ENCODE data around the gene NEURL1.

The NEURL1 gene

DNA sequence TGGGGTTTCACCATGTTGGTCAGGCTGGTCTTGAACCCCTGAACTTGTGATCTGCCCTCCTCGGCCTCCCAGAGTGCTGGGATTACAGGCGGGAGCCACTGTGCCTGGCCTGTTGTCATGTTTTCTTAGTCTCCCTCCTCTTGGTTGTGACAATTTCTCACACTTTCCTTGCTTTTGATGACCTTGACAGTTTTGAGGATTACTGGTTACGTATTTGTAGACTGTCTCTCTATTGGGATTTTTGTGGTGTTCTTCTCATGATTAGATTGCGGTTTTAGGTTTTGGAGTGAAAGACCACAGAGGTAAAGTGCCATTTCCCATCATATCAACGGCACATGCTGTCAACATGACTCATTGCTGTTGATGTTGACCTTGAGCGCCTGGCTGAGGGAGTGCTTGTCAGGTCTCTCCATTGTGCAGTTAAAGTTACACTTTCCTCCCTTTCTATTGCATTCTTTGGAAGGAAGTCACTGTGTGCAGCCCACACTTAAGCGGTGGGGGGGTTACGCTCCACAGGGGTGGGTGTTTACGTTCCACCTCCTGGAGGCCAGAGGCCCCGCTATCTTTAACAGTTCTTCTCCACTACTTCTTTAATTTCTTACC, 10.8 kb downstream of the NEURL1 start:
- TF ChIP-seq, protein P1, sequence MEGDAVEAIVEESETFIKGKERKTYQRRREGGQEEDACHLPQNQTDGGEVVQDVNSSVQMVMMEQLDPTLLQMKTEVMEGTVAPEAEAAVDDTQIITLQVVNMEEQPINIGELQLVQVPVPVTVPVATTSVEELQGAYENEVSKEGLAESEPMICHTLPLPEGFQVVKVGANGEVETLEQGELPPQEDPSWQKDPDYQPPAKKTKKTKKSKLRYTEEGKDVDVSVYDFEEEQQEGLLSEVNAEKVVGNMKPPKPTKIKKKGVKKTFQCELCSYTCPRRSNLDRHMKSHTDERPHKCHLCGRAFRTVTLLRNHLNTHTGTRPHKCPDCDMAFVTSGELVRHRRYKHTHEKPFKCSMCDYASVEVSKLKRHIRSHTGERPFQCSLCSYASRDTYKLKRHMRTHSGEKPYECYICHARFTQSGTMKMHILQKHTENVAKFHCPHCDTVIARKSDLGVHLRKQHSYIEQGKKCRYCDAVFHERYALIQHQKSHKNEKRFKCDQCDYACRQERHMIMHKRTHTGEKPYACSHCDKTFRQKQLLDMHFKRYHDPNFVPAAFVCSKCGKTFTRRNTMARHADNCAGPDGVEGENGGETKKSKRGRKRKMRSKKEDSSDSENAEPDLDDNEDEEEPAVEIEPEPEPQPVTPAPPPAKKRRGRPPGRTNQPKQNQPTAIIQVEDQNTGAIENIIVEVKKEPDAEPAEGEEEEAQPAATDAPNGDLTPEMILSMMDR (IDR thresholded peaks at IDR 0.05; ENCODE audit: insufficient read depth, low read length, poor library complexity, severe bottlenecking): no peak
- Histone ChIP-seq H3K36me3 (ENCODE audit: control insufficient read depth, insufficient read depth, low read length) (no peaks in the 10 kb centered on the region), H3K4me3 (replicated peaks; ENCODE audit: low read depth, low read length) (no peak overlapping the region), H3K27me3 (replicated peaks; ENCODE audit: control insufficient read depth, insufficient read depth, low read length) (peaks cover 1% of the 10 kb centered on the region; the same call in 1 of the 2 replicates)
- no peak for DNase-seq (ENCODE audit: extremely low read depth, insufficient read length)

- Histone ChIP-seq H3K36me3 (ENCODE audit: control insufficient read depth, insufficient read depth, low read length) (no peaks in the 10 kb centered on the region), H3K4me3 (replicated peaks; ENCODE audit: low read depth, low read length) (no peak overlapping the region), H3K27me3 (replicated peaks; ENCODE audit: control insufficient read depth, insufficient read depth, low read length) (peaks cover 1% of the 10 kb centered on the region; the same call in 1 of the 2 replicates)
- no peak for DNase-seq (ENCODE audit: extremely low read depth, insufficient read length)
- TF ChIP-seq, protein P1 (IDR thresholded peaks at IDR 0.05; ENCODE audit: insufficient read depth, low read length, poor library complexity, severe bottlenecking): no peak
Observed at GRCh38 chr10:103506061-103506460, 12.6 kb downstream of the NEURL1 start.

DNA sequence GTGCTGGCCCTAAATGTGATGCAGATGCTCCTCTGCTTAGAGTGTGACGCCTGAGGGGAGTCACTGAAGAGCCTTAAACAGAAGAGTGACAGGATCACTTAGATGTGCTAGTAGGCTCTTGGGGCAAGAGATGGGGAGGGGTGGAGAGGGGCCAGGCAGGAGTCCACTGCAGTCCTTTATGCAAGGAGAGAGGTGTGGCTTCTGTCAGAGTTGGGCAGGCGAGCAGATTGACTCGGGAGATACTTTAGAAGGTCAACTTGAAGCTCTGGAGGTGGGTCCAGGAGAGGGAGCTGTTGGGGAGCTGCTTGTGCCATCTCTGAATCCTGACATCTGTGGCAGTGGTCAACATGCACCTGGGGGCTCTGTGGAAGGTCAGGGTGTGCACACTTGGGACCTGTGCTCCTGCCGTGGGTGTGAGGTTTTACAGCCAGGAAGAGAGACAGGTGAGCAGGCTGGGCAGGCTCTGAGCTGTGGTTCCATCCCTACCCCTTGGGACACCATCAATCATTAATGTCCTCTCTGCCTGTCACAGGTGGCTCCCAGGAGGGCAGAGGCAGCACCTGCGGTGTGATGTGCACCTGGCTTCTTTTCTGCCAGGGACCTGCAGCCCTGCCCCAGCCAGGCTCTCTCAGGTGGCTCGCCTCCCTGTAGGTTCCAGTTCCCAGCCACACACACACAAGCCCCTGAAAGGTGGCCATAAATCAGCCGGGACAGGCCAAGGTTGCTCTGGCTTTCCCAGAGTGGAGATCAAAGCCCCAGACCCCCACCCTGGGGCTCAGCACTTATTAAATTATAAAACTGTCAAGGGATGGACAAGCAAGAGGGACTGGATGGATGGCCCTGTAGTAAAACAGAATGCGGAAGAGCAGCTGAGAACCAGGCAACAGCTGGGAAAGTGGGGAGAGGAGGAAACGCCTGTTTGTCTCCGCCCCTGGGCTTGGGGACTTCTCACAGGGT, 14.0 kb downstream of the NEURL1 start:
- DNase-seq (ENCODE audit: extremely low read depth, insufficient read length): no peak

GRCh38 chr10:103510046-103510685, 16.7 kb downstream of the NEURL1 start:
- DNase-seq (ENCODE audit: extremely low read depth, insufficient read length): no peak
- no peak overlapping the region for H3K4me3 ChIP-seq (replicated peaks; ENCODE audit: low read depth, low read length)
- TF ChIP-seq, protein P1 (IDR thresholded peaks at IDR 0.05; ENCODE audit: insufficient read depth, low read length, poor library complexity, severe bottlenecking): no peak
- H3K36me3 ChIP-seq (ENCODE audit: control insufficient read depth, insufficient read depth, low read length): no peaks in the 10 kb centered on the region
- peaks cover 1% of the 10 kb centered on the region for H3K27me3 ChIP-seq (replicated peaks; ENCODE audit: control insufficient read depth, insufficient read depth, low read length)

More for the DNA sequence above, 14.0 kb downstream of the NEURL1 start:
- TF ChIP-seq, protein P1 (IDR thresholded peaks at IDR 0.05; ENCODE audit: insufficient read depth, low read length, poor library complexity, severe bottlenecking): peak; percentile 15
- H3K27me3 ChIP-seq (replicated peaks; ENCODE audit: control insufficient read depth, insufficient read depth, low read length): peaks cover 1% of the 10 kb centered on the region
- no peaks in the 10 kb centered on the region for H3K36me3 ChIP-seq (ENCODE audit: control insufficient read depth, insufficient read depth, low read length)
- H3K4me3 ChIP-seq (replicated peaks; ENCODE audit: low read depth, low read length): no peak overlapping the region

DNA sequence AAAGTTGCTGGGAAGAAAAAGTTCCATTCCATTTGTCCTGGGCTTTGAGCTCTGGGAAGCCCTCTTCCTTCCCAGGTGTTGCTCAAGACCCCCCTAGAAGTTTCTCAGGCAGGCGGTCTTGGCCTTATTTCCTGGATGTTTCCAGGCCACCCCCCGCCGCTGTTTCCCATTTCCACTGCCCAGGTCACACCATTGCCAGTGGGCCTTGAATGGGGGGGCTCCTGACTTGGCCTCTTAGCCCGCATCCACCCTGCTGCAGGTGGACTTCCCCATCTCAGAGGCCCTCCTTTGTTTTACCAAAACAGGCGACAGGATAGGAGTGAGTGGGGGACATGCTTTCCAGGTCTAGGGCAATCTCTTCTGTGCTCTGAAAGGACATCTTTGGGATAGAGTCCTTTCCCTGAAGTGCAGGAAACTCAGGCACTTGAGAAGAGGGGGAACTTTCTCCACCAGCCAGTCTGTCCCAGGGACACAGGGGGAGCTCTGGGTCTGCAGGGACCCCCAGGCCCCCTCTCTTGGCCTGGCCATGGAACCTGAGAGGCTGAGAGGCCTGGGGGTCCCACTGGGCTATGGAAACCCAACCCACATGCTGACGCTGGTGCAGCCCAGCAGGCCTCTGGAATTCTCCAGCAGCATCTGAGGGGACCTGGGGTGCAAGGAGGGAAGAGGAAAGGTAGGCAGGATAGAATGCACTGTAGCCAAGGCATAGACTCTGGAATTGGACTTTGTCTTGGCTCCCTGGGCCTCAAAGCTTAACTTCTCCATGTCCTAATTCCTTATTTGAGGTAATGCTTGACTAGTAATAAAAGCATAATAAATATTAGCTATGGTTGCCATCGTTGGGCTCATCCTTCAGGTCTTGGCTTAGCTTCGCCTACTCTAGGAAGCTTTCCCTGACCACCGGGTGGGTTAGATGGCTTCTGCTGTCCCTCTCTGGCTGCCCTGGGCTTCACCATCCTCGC, 17.6 kb downstream of the NEURL1 start:
- Histone ChIP-seq H3K36me3 (ENCODE audit: control insufficient read depth, insufficient read depth, low read length) (no peaks in the 10 kb centered on the region), H3K27me3 (replicated peaks; ENCODE audit: control insufficient read depth, insufficient read depth, low read length) (peaks cover 1% of the 10 kb centered on the region), H3K4me3 (replicated peaks; ENCODE audit: low read depth, low read length) (no peak overlapping the region)
- TF ChIP-seq, protein P1 (IDR thresholded peaks at IDR 0.05; ENCODE audit: insufficient read depth, low read length, poor library complexity, severe bottlenecking): no peak
- DNase-seq (ENCODE audit: extremely low read depth, insufficient read length): no peak
